ENCODE measurements around the gene LY6G6F. TPM values are rescaled to one million over a fixed set of nuclear protein-coding genes. Genes with fewer than 3 reads are reported as not detected.

LY6G6F gene
- total and polyA plus RNA-seq, 10 of the 15 experiments (the other 5 are each of a cell fraction or from before 2014, with no cell fraction given), result not detected

GRCh38 chr6:31713465-31713864, 6.8 kb downstream of the LY6G6F start:
- FAIRE-seq, result no peak
- Histone ChIP-seq H3K4me1 (ENCODE audit: control insufficient read depth, insufficient read depth, low read length) (no peaks in the 10 kb centered on the region), H3K36me3 (ENCODE audit: control insufficient read depth in 2 of 2, insufficient read depth in 2 of 2, low read length in 1 of 2) (no peaks in the 10 kb centered on the region), H3K9ac (ENCODE audit: control insufficient read depth, insufficient read depth, low read length) (no peak overlapping the region), H3K79me2 (ENCODE audit: control insufficient read depth, insufficient read depth, low read length) (no peaks in the 10 kb centered on the region), H2AFZ (ENCODE audit: control insufficient read depth, low read depth, low read length) (no peak overlapping the region), H4K20me1 (ENCODE audit: control insufficient read depth, insufficient read depth) (no peaks in the 10 kb centered on the region), H3K4me3 (no peak overlapping the region), H3K27me3 (replicated peaks in 1 of 2; ENCODE audit: control insufficient read depth in 2 of 2, insufficient read depth in 2 of 2, low read length in 1 of 2) (peaks cover 0 to 2% of the 10 kb centered on the region in 2 experiments; a peak in 3 of 4 replicates), H3K4me2 (ENCODE audit: control insufficient read depth, insufficient read depth) (no peak overlapping the region), H3K9me3 (replicated peaks; ENCODE audit: control insufficient read depth, insufficient read depth, low read length) (no peaks in the 10 kb centered on the region), H3K27ac (ENCODE audit: control insufficient read depth, insufficient read depth) (no peak overlapping the region)
- SMC1A ChIA-PET (ENCODE audit: uncharacterized antibody, unreplicated experiment), result interaction anchor here (0.6 kb wide), 1 partner anchor 56 kb away, joined by 3 read pairs; no protein-coding TSS in a partner anchor
- no peak for TF ChIP-seq EP300 (IDR thresholded peaks at IDR 0.05; ENCODE audit: borderline replicate concordance in 1 of 2, control insufficient read depth in 1 of 2, low read depth in 2 of 2, low read length in 2 of 2)
- TF ChIP-seq IKZF1 (conservative IDR thresholded peaks at IDR 0.05), result no peak
- no peak for TF ChIP-seq TCF12 (IDR thresholded peaks at IDR 0.05; ENCODE audit: low read depth, low read length)
- TF ChIP-seq SMARCA5 (IDR thresholded peaks at IDR 0.05), result no peak
- no peak for TF ChIP-seq BCLAF1 (IDR thresholded peaks at IDR 0.05)
- TF ChIP-seq NFYB (IDR thresholded peaks at IDR 0.05; ENCODE audit: insufficient read depth, low read depth, low read length), result no peak
- TF ChIP-seq RBBP5 (conservative IDR thresholded peaks at IDR 0.05), result no peak
- no peak for TF ChIP-seq ZNF217 (IDR thresholded peaks at IDR 0.05)
- TF ChIP-seq PKNOX1 (IDR thresholded peaks at IDR 0.05), result no peak
- no peak for TF ChIP-seq SPI1 (IDR thresholded peaks at IDR 0.05; ENCODE audit: borderline replicate concordance, insufficient read depth, low read depth, low read length)
- no peak for TF ChIP-seq KDM1A (IDR thresholded peaks at IDR 0.05; ENCODE audit: borderline replicate concordance)
- no peak for TF ChIP-seq POU2F2 (IDR thresholded peaks at IDR 0.05; ENCODE audit: borderline replicate concordance, low read depth, low read length)
- no peak for TF ChIP-seq FOXM1 (IDR thresholded peaks at IDR 0.05; ENCODE audit: low read depth, low read length)
- TF ChIP-seq POLR2A (IDR thresholded peaks at IDR 0.05; ENCODE audit: low read depth, low read length), result no peak
- TF ChIP-seq STAT3 (IDR thresholded peaks at IDR 0.05; ENCODE audit: low read depth, low read length), result no peak
- TF ChIP-seq ESRRA (IDR thresholded peaks at IDR 0.05; ENCODE audit: low read length), result no peak
- TF ChIP-seq KAT2A (conservative IDR thresholded peaks at IDR 0.05; ENCODE audit: control insufficient read depth, low read depth, low read length), result no peak
- no peak for TF ChIP-seq BACH1 (IDR thresholded peaks at IDR 0.05; ENCODE audit: borderline replicate concordance)
- TF ChIP-seq TAF1 (IDR thresholded peaks at IDR 0.05; ENCODE audit: borderline replicate concordance, low read depth, low read length), result no peak
- ATAC-seq, result no peak
- intact Hi-C loops (cut with micrococcal nuclease; ENCODE audit: unreplicated experiment), result no loop called here
- WGBS (ENCODE audit: insufficient coverage, insufficient replicate concordance, low lambda C conversion rate, missing lambda C conversion rate), result 0% methylated on average over 4 of the region's 4 CpGs
- in situ Hi-C loops (cut with MboI), result no loop called here
- POLR2A ChIA-PET, result interaction anchor here (0.6 kb wide), 1 partner anchor 85 kb away, joined by 5 read pairs; no protein-coding TSS in a partner anchor
- RAD21 ChIA-PET (ENCODE audit: unreplicated experiment), result interaction anchor here (1.2 kb wide), 1 partner anchor 33 kb away, joined by 4 read pairs; the partner anchor contains the start of gene LY6G5C
- CTCF ChIA-PET, result interaction anchor here (0.8 to 2.9 kb wide), 4 partner anchors 10 to 57 kb away, joined by 3 to 14 read pairs (median 4); partner anchors contain the start of gene MPIG6B
- BruUV-seq (replicated peaks), result no TSS peak
- no peak for DNase-seq (ENCODE audit: low read depth, low spot score)

Data from GM12878 (cell line).